Measurements from ENCODE around the gene DNAAF1.

The DNAAF1 gene

DNA sequence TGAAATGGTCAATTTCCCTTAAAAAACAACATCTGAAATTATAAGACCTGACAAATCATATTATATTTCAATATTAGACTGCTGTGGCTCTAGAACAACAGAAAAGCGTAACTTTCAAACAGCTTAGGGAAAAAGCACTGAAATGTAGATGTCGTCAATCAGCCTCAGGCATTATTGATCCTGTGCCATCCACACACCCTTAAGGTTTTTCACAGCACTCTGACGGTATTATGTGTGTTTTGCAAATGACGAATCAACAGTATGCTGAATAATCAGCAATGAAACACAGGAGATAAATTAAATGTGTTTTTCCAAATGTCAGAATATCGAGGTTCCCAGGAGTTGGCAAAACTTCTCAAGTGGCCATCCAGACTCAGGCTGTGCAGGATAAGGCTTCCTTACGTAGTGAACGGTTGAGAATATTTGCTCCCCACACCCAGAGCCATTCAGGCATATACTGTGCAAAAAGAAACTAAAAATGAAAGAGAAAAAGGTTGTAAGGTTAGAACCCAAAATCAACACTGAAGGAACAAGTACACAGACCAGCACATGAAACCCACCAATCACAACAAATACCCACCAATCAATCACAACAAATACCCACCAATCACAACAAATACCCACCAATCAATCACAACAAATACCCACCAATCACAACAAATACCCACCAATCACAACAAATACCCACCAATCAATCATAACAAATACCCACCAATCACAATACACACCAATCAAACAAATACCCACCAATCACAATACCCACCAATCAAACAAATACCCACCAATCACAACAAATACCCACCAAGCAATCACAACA, 20.6 kb upstream of the DNAAF1 start:
- DNase-seq (ENCODE audit: low spot score) = no peak

DNA sequence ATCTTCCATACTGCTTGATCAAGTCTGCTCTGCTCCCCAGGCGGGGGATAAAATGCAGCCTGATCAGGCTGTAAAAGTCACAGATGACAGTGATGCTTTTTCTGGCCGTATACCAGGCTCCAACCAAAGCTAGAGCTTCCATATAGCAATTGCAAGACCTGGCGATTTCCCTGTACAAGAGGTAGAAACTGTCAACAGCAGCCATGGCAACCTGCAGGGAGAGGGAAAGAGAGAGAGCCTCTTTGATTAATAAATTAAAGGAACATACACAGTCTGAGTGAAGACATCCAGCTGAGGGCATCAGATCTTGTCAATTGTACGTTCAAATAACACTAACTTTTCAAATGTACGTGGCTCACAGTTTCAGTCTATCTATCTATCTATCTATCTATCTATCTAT, 14.0 kb upstream of the DNAAF1 start:
- DNase-seq (ENCODE audit: low spot score) = no peak

DNA sequence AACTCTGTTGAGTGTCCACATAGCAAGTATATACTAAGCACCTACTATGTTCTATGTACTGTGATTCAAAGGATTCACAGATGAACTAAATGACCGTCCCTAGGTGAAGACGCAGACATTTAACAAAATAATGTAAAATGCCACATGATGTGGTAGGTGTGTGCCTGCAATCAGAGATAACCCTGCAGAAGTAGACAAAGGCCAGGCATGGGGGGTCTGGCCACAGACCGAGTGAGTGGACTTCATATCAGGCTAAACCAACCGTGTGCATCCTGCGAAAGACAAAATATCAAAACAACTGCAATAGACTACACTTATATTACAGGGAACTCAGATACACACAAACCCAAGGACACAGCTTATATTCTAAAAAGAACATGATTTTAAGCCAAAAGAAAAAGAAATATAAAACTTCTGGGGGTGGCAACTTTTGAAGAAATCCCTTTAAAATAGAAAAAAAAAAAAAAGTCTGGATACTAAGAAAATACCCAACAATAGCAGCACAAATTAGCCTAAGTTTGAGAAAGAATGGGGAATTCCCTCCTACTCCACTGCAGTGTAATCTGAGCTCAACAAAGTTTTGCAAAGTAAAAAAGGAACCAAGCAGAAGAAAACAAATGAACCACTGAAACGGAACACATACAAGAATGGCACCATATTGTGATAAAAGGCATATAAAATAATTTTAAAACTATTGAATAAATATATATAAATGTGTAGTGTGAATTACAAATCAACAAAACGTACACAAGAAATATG, 12.4 kb upstream of the DNAAF1 start:
- DNase-seq (ENCODE audit: low spot score) = no peak

DNA sequence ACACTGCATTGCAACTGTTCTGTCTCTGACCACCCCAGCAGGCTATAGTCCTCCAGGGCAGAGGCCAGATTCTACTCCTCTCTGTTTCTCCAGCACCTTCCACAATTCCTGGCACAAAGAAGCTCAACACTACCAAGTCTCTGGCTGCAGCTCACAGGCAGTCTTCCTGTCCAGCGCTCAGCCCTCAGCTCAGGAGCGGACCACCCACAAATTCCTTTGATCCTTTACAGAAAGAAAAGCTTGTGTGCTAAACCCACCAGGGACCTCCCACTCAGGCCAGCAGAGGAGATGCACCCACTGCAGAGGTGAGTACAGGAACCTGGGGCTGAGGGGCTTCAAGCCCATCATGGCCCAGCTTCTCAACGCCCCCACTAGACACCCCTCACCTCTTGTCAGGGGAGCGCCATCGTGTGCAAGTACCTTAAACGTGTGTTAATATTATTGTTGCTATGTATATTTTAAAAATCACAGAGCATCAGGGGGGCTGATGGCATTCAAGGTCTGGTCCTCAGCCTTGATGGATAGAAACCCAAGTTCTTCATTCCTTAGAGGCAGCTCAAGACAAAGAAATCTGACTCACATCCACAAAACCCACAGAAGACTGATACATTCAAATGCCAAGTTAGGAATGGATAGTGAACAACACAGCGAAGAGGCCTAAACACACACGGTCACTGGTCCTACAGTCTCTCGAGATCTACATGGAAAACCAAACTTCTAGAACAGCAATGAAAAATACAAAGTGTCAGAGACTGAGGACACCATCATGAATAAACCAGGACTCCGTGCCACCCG, 8.6 kb upstream of the DNAAF1 start:
- no peak for DNase-seq (ENCODE audit: low spot score)

DNA sequence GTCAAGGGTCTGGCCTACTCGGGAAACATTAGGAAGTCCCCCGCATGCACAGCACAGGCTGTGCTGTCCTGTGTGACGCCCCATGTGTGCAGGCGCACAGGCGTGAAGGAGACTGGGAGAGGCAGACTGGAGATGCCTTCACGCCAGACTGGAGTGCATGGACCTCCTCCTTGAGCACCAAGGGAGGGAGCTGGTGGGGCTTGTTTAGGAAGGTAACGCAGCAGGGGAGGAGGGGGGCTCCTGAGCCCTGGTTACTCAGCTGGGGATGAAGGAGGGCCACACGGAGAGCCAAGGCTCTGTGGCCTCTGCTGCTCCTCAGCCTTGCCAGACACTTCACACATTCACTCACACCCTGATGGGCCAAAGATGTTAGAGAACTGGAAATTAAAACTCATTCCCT, 7.8 kb upstream of the DNAAF1 start:
- no peak for DNase-seq (ENCODE audit: low spot score)

DNA sequence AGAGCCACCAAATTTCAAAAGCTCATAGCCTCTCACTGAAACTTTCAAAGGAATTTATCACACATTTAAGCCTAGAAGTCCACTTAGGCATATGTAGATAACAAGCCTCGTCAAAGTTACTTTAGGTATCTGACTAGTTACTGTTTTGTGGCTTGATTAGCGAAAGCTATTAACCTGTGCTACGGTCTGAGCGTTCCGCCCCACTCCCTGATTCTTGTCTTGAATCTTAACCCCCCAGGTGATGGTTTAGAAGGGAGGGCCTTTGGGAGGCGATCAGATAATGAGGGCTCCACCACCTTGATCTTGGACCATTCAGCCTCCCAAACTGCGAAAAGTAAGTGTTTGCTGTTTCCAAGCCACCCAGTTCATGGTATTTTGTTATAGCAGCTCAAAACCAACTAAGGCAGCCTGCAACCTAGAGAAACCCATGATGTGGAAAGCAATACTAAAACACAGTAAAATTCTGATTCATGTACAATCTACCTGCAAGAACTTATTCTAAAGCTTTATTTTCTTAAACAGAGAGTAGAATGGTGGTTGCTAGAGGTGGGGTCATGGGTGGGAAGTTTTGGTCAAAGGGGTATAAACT, 7.2 kb upstream of the DNAAF1 start:
- DNase-seq (ENCODE audit: low spot score) = no peak

DNA sequence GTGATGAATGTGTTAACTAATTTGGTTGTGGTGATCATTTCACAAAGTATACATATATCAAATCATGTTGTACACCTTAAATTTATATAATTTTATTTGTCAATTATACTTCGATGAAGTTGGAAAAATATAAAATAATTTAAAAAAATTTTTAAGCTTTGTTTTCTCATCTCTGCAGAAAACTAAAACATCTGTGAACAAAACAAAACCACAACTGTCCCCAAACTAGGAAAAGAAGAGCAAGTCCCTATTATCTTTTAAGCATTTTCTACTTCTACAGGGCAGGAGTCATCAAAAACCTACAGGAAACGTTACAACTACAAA, 6.6 kb upstream of the DNAAF1 start:
- no peak for DNase-seq (ENCODE audit: low spot score)

DNA sequence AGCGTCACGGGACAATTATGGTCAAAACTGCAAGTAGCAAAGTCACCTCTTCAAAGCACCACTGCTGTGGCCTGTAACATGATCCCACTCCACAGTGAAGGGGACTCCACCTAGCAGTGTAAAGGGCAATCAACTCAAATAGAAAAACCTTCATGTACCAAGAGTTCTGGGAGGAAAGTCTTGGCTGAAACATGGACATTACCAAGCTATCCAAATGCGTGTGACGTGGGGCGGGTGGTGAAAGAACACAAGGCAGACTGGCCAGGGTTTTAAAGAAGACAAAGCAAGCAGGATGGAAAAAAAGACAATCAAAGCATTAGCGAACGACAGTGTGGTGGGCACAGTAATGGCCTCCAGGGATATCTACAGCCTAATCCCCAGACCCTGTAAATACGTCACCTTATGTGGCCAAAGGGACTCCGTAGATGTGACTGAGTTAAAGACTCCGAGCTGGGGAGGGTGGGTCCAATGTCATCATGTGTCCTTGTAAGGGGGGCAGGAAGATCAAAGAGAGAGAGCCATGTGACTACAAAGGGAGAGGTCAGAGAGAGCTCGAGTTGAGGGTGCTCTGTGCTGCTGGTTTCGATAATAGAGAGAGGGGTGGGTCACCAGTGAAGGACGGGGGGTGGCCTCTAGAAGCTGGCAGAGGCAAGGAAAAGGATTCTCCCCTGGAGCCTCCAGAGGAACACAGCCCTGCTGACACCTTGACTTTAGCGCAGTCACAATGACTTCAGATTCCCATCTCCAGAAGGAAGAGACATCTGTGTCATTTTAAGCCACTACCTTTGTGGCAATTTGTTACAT, 6.1 kb upstream of the DNAAF1 start:
- DNase-seq (ENCODE audit: low spot score) = no peak

DNA sequence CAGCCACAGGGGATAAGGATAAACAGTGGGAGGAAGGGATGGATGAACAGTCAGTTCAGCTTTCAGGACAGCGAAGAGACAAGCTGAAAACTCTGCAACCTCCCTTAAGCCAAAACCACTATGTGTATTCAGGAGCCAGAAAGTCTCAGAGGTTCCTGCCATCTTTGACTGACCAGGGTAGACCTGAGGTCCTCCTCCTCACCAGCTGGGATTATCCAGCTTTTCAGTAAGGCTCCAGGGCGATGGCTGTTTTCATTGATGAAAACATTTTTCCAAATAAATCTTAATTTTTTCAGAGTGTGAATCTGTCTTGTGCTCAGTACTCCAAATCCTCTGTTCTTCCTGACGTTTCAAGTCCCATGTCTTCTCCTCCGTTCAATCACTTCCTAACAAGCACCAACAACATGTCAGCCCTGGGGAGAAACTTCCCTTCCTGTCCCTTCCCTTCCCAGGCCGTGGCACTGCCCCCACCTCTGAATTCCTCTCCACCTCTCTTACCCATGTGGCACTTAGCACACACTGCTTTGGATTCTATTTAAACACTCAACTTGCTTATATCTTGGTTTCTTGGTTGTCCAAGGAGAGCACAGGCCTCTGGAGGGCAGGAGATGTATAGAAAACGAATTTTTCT, 5.4 kb upstream of the DNAAF1 start:
- DNase-seq (ENCODE audit: low spot score) = no peak

DNA sequence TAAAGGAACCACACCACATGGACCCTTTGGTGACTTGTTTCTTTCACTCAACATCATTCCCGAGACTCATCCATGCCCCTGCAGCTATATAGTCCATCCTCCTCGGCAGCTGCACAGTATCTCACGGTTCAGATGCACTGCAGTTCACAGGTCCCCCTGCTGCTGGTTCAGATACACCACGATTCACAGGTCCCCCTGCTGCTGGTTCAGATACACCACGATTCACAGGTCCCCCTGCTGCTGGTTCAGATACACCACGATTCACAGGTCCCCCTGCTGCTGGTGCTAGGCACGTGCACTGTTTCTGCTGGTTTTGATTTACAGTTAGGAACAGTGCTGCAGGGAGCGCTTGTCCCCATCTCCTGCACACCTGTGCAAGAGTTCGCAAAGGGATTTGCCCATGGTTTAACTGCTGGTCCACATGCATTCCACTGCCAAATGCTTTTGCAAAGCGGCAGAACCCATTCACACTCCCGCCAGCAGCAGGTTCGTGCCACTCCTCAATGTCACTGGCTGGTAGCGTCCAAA, 3.9 kb upstream of the DNAAF1 start:
- no peak for DNase-seq (ENCODE audit: low spot score)

DNA sequence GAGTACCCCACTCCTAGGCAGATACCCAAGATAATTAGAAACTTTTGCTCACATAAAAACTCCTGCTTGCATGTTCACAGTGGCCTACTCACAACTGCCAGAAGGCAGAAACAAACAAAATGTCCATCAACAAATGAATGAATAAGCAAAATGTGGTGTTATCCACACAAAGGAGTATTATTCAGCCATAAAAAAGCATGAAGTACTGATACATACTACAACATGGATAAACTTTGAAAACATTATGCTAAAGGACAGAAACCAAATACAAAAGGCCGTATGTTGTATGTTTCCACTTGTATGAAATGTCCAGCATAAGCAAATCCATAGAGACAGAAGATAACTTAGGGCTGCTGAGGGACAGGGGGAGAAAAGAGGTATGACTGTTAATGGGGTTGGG, 2.0 kb upstream of the DNAAF1 start:
- no peak for DNase-seq (ENCODE audit: low spot score)

DNA sequence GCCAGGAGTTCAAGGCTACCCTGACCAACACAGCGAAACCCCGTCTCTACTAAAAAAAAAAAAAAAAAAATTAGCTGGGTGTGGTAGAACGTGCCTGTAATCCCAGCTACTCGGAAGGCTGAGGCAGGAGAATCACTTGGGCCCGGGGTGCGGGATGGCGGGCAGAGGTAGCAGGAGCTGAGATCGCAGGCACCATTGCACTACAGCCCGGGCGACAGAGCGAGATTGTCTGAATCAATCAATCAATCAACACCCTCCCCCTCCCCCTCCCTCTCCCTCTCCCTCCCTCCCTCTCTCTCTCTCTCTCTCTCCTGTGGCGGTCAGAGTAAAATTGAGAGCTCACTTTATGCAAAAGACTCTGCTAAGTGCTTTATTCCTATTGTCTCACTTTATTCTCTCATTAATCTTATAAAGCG, 1.3 kb upstream of the DNAAF1 start:
- DNase-seq (ENCODE audit: low spot score) = no peak

DNA sequence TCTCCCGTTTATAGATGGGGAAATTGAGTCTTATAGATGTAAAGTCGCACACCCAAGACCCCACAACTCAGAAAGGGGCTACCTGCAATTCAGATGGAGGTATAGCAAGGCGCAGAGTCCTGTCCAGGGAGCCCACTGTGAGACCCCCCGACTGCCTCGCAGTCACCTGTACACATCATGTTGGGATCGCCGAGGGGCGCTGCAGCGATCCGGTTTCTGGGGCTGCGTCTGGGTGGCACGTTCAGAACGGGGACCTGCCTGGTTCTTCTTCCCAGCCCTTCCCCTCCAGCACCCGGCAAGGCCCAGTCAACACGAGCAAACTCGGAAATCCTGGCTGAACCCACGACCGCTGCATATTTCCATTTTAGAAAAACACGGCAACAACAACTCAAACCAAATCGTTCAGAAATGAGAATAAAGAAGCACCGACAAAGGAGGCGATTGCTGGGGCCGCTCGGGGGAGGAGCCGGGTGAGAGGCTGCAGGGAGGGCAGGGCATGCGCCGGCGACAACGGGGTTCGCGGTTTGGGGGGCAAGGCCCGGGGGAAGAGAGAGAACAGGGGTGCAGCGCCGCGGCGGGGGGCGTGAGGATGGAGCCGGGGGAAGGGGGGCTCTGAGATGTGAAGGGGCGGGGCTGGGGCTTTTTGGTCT, 774 bp upstream of the DNAAF1 start:
- peak; percentile 61 for DNase-seq (ENCODE audit: low spot score)

DNA sequence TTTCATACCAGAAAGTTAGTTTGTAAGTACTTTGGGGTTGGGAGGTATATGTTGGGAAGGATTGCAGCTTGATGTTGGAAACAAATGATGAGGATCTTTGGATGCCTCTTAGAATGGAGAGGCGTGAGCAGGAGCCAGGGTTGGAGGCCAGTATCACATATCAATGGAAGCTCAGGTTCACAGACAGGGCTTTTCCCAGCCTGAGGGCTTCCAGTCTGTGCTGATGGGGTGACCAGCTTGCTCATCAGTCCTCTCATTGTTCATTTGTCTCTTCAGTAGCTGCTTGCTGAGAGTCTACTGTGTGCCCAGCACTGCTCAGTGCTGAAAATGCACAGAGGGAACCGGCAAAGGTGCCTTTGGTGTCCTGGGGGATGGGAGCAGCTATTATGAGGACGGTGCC, 5.8 kb downstream of the DNAAF1 start:
- no peak for DNase-seq (ENCODE audit: low spot score)

DNA sequence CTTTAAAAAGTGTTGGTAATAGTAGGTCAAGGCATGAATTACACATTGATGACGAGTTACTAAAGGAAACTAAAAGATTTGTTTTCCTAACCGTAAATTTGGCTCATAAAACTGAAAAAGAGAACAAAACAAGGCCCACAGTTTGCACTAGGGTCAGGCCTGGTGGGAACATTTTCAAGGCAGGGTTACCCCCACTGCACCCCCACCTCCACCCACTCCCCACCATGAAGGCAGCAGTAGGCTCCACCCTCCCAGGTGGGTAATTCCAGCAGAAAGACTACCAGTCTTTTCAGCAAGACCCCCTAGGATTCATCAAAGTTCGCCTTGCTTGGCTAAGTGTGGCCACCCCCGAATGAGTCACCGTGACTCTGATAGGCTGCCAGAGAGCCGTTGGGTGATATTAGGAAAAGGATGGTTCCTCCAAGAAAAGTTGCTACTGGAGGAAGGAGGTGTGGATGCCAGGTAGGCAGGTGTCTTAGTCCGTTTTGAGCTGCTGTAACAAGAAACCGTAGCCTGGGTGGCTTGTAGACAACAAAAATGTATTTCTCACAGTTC, 8.6 kb downstream of the DNAAF1 start:
- DNase-seq (ENCODE audit: low spot score) = no peak

DNA sequence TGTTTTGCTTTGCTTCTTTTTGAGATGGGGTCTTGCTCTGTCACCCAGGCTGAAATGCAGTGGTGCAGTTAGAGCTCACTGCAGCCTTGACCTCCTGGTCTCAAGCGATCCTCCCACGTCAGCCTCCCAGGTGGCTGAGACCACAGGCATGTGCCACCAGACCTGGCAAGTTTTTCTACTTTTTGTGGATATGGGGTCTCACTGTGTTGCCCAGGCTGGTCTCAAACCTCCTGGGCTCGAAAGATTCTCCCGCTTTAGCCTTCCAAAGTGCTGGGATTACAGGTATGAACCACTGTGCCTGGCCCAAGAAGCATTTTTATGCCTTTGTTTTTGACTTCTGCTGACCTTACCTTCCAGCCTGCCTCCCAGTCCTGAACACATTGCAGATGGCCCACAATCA, 10.1 kb downstream of the DNAAF1 start:
- DNase-seq (ENCODE audit: low spot score) = no peak

DNA sequence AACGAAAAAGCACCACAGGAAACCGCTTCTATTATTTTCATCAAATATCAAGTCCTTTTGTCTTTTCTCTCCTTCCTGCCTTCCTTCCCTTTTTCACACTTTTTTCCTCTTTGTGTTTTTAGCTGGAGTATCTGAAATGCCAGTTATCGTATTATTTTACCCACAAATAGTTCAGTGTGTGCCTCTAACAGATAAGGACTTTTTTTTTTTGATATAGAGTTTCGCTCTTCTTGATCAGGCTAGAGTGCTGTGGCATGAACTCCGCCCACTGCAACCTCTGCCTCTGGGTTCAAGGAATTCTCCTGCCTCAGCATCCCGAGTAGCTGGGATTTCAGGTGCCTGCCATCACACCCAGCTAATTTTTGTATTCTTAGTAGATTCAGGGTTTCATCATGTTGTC, 10.7 kb downstream of the DNAAF1 start:
- no peak for DNase-seq (ENCODE audit: low spot score)

DNA sequence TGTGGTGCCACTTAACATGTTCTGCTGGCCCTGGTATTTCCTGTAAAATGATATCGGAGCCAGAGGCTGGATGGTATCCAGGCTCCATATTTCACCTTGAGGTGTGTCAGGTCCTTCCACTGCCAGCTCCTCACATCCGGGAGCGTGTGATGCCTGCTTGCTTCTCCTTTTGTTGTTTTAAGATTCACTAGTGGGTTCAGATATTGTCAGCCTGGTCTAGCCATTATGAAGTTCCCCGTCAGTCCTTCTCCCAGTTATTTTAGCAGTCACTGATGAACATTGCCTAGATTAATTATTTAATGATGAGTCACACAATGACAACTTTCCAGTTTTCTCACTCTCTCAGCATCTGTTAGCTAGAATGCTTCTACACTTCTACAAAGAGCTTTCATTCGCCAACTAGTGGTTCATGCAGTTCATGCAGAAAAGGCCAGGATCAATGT, 11.3 kb downstream of the DNAAF1 start:
- no peak for DNase-seq (ENCODE audit: low spot score)

DNA sequence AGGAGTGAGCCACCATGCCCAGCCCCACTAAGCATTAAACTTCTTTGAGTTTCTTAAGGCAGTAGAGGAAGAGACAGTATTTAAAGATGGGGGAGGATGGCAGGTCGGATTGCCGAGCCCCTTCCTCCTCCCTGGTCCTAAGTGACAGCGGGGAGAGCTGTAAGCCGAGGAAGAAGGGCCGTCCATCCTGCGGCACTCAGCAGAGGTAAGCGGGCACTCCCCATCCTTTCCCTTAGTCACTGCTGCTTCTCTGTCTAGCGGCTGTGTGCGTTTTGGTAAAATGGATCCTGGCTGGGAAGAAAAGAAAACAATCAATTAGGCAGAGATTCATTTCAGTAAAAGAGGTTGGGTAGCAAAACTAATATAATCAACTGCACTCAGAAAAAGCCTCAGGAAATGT, 13.9 kb downstream of the DNAAF1 start:
- no peak for DNase-seq (ENCODE audit: low spot score)

DNA sequence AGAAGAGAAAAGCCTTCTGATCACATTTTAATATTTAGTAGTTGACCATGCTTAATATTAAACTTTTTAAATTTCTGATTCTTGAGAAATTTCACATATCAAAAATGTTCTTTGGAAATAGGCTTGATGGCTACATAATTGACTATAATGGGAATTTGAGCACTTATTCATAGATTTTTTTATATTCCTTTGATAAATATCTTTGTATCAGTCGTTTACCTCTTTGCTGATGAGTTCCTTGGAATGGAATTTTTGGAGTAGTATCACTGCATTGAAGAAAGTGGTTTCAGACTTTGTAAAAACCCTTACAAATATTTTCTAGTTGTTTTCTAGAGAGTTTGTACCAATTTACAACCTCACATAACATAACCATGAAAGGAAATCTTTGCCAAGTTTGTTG, 14.7 kb downstream of the DNAAF1 start:
- no peak for DNase-seq (ENCODE audit: low spot score)
